HL-60 (cell line): ENCODE measurements around the gene SPACA4.

Experiments used
- DNase-seq, 2 experiments: peaks; one replicate each; pipeline ENCODE4 v3.0.0-alpha.2; 2010 to 2020; ENCODE audit warnings: low read depth in 1 of 2, low spot score in 1 of 2
- H3K27ac ChIP-seq: fragments of 250-450 bp; sonication (Bioruptor Pico); replicated peaks from 2 replicates; pipeline ENCODE4 v1.5.1; 2020; ENCODE audit warnings: mild to moderate bottlenecking, moderate library complexity
- H3K27me3 ChIP-seq: fragments of 250-450 bp; sonication (Bioruptor Pico); 2 replicates; pipeline ENCODE4 v1.5.1; 2021; ENCODE audit warnings: mild to moderate bottlenecking, moderate library complexity; ENCODE audit not compliant: insufficient read depth, poor library complexity, severe bottlenecking
- H3K4me3 ChIP-seq: replicated peaks from 2 replicates; pipeline ENCODE4 v1.5.1; 2011; ENCODE audit warnings: mild to moderate bottlenecking, control low read depth, low read length; ENCODE audit not compliant: insufficient read depth
- GABPA ChIP-seq: IDR thresholded peaks from 2 replicates; pipeline ENCODE4 v1.6.1; 2012; ENCODE audit warnings: low read depth
- POLR2AphosphoS5 ChIP-seq: IDR thresholded peaks from 2 replicates; pipeline ENCODE4 v1.6.1; 2012; ENCODE audit warnings: low read depth
- SPI1 ChIP-seq: IDR thresholded peaks from 2 replicates; pipeline ENCODE4 v1.6.1; 2012; ENCODE audit warnings: low read depth, mild to moderate bottlenecking, borderline replicate concordance
- TF ChIP-seq, protein P1 (sequence below): IDR thresholded peaks from 2 replicates; pipeline ENCODE4 v1.6.1; 2012; ENCODE audit warnings: low read depth; ENCODE audit not compliant: insufficient replicate concordance
- TF ChIP-seq, protein P2 (sequence below): IDR thresholded peaks from one replicate; pipeline ENCODE4 v1.5.1; 2011; ENCODE audit warnings: low read length, control low read depth, inconsistent platforms; ENCODE audit not compliant: insufficient read depth

SPACA4 gene

DNA sequence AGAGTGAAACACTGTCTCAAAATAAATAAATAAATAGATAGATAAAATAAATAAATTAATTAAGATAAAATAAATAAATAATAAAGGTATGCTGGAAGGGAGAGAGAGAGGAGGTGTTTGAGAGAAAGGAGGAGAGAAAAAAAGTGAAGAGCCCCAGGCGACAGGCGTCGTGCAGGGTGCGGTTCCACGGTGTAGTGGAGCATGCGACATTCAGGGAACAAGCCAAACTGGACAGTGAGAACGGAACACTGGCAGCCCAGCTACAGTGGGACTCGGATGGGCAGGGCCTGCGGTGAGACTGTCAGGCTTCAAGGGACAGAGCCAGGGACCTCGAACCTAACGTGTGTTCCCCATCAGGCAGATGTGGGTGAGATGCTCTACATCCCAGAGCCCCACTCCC lies 45.1 kb upstream of the SPACA4 start:
- Histone ChIP-seq H3K27me3 (no peaks in the 10 kb centered on the region), H3K27ac (no peak overlapping the region), H3K4me3 (no peak overlapping the region)
- TF ChIP-seq SPI1 (no peak), POLR2AphosphoS5 (no peak)
- TF ChIP-seq, protein P1, sequence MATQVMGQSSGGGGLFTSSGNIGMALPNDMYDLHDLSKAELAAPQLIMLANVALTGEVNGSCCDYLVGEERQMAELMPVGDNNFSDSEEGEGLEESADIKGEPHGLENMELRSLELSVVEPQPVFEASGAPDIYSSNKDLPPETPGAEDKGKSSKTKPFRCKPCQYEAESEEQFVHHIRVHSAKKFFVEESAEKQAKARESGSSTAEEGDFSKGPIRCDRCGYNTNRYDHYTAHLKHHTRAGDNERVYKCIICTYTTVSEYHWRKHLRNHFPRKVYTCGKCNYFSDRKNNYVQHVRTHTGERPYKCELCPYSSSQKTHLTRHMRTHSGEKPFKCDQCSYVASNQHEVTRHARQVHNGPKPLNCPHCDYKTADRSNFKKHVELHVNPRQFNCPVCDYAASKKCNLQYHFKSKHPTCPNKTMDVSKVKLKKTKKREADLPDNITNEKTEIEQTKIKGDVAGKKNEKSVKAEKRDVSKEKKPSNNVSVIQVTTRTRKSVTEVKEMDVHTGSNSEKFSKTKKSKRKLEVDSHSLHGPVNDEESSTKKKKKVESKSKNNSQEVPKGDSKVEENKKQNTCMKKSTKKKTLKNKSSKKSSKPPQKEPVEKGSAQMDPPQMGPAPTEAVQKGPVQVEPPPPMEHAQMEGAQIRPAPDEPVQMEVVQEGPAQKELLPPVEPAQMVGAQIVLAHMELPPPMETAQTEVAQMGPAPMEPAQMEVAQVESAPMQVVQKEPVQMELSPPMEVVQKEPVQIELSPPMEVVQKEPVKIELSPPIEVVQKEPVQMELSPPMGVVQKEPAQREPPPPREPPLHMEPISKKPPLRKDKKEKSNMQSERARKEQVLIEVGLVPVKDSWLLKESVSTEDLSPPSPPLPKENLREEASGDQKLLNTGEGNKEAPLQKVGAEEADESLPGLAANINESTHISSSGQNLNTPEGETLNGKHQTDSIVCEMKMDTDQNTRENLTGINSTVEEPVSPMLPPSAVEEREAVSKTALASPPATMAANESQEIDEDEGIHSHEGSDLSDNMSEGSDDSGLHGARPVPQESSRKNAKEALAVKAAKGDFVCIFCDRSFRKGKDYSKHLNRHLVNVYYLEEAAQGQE, result no peak
- DNase-seq, result no peak

DNA sequence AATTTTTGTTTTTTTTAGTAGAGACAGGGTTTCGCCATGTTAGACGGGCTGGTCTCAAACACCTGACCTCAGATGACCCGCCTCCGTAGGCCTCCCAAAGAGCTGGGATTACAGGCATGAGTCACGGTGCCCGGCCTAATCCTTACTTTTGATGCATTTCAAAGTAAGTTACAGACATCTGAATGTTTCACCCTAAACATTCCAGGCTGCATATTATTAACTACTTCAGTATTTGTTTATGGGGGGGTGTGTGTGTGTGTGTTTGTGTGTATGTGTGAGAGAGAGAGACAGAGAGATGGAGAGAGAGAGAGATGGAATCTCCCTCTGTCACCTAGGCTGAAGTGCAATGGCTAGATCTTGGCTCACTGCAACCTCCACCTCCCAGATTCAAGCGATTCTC lies 41.5 kb upstream of the SPACA4 start:
- DNase-seq, result no peak
- Histone ChIP-seq H3K27me3 (no peaks in the 10 kb centered on the region), H3K4me3 (no peak overlapping the region), H3K27ac (no peak overlapping the region)
- TF ChIP-seq SPI1 (no peak), POLR2AphosphoS5 (no peak), GABPA (no peak)
- TF ChIP-seq, protein P1, result no peak
- TF ChIP-seq, protein P2, sequence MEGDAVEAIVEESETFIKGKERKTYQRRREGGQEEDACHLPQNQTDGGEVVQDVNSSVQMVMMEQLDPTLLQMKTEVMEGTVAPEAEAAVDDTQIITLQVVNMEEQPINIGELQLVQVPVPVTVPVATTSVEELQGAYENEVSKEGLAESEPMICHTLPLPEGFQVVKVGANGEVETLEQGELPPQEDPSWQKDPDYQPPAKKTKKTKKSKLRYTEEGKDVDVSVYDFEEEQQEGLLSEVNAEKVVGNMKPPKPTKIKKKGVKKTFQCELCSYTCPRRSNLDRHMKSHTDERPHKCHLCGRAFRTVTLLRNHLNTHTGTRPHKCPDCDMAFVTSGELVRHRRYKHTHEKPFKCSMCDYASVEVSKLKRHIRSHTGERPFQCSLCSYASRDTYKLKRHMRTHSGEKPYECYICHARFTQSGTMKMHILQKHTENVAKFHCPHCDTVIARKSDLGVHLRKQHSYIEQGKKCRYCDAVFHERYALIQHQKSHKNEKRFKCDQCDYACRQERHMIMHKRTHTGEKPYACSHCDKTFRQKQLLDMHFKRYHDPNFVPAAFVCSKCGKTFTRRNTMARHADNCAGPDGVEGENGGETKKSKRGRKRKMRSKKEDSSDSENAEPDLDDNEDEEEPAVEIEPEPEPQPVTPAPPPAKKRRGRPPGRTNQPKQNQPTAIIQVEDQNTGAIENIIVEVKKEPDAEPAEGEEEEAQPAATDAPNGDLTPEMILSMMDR, result no peak

DNA sequence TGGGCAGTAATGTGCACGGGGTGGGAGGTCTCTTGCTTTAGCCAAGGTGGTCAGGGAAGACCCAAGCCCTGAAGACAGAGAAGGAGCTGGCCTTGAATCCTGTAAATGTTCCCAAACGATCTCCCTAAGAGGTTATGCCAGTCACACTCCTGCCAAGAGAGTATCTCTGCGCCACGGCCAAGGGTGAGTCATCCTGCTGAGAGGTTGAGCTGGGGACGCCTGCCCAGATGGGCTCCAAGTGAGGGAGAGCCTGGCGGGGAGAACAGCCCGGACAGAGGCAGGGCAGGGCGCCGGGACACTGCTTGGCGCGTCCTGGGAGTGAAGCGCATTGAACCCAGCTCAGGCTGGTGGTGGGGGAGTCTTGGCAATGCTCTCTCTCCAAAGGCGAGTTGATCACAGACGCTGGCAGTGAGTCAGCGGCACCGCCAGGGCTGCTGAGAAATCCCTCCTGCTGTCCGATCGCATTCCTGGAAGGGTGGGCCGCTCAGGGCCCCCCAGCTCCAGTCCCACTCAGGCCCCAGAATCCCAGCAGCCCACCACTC lies 38.1 kb upstream of the SPACA4 start:
- no peak for DNase-seq
- Histone ChIP-seq H3K27ac (no peak overlapping the region), H3K4me3 (no peak overlapping the region), H3K27me3 (no peaks in the 10 kb centered on the region)
- TF ChIP-seq GABPA (no peak), POLR2AphosphoS5 (no peak), SPI1 (no peak)
- TF ChIP-seq, protein P1, result no peak
- TF ChIP-seq, protein P2, result no peak

DNA sequence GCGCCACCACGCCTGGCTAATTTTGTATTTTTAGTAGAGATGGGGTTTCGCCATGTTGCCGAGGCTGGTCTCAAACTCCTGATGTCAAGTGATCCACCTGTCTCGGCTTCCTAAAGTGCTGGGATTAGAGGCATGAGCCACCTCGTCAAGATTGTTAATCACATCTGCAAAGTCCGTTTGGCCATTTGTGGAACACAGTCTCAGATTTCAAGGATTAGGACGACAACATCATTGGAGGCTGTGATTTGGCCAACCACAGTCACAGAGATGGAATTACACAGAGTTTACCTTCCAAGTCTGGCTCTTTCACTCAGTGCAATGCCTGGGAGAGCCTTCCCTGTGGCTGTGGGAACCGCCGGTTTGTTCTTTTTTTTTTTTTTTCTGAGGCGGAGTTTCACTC lies 36.7 kb upstream of the SPACA4 start:
- H3K27me3 ChIP-seq, result no peaks in the 10 kb centered on the region
- TF ChIP-seq POLR2AphosphoS5 (no peak), GABPA (no peak), SPI1 (no peak)
- TF ChIP-seq, protein P1, result no peak
- TF ChIP-seq, protein P2, result no peak
- no peak overlapping the region for H3K27ac ChIP-seq
- H3K4me3 ChIP-seq, result no peak overlapping the region
- DNase-seq, result no peak
